CD4-positive, alpha-beta T cell (primary cell): Measurements from ENCODE around the gene CCDC28B. TPM values are rescaled to one million over a fixed set of nuclear protein-coding genes. Genes with fewer than 3 reads are reported as not detected.
A peak's percentile ranks its signal among the peaks of the same experiment; 100 is the strongest.

ENCODE experiments used
- ATAC-seq: fragments of 200-7000 bp; cut with Tn5 transposase; one replicate; pipeline ENCODE4 v1.10.0; 2022; ENCODE audit warnings: mild to moderate bottlenecking; ENCODE audit not compliant: poor library complexity
- CTCF ChIA-PET: fragments of 350-600 bp; sonication (Branson Sonifier 250); formaldehyde crosslinking; loops from one replicate; lab custom pipeline; 2021; ENCODE audit warnings: antibody characterized with exemption, inconsistent platforms; lab: Charles Lee
- POLR2A ChIA-PET: fragments of 350-600 bp; sonication (Branson Sonifier 250); formaldehyde crosslinking; loops from one replicate; lab custom pipeline; 2021; ENCODE audit warnings: antibody characterized with exemption, inconsistent platforms; lab: Charles Lee
- DNase-seq, 14 experiments: peaks; one replicate each; pipeline ENCODE4 v3.0.0-alpha.2; 2013 to 2020; ENCODE audit warnings: mixed read lengths in 2 of 14
- H3K27ac ChIP-seq, 2 donors: one replicate each; pipeline versions ENCODE4 v1.5.1 to v1.7.0; 2013; ENCODE audit warnings: low read length in 2 of 2, low read depth in 1 of 2, mild to moderate bottlenecking in 1 of 2
- H3K27me3 ChIP-seq, 2 experiments: 1 replicate in 1 of 2; 2 replicates in 1 of 2; pipeline versions ENCODE4 v1.6.1 to v1.7.0; 2013; ENCODE audit warnings: low read length in 2 of 2, control low read depth in 1 of 2, mild to moderate bottlenecking in 1 of 2, moderate library complexity in 1 of 2; ENCODE audit not compliant: insufficient read depth in 2 of 2, control insufficient read depth in 1 of 2
- H3K36me3 ChIP-seq: one replicate; pipeline ENCODE4 v1.6.1; 2013; ENCODE audit warnings: low read length, control low read depth; ENCODE audit not compliant: insufficient read depth
- H3K4me1 ChIP-seq: one replicate; pipeline ENCODE4 v1.6.1; 2013; ENCODE audit warnings: low read length, control low read depth; ENCODE audit not compliant: insufficient read depth
- H3K4me3 ChIP-seq: one replicate; pipeline ENCODE4 v1.5.1; 2013; ENCODE audit warnings: mild to moderate bottlenecking, low read length, moderate library complexity
- H3K9me3 ChIP-seq, 2 experiments: 1 replicate in 1 of 2; 2 replicates in 1 of 2; pipeline versions ENCODE4 v1.6.1 to v1.7.0; 2013; ENCODE audit warnings: low read length in 2 of 2, mild to moderate bottlenecking in 2 of 2, control low read depth in 1 of 2, moderate library complexity in 1 of 2; ENCODE audit not compliant: control insufficient read depth in 1 of 2, insufficient read depth in 1 of 2
- H3K27ac Mint-ChIP-seq: one replicate; pipeline ENCODE4 v1.8.0; 2020; ENCODE audit warnings: mixed read lengths
- H3K27me3 Mint-ChIP-seq: one replicate; pipeline ENCODE4 v1.8.0; 2021; ENCODE audit warnings: mixed read lengths
- H3K36me3 Mint-ChIP-seq: one replicate; pipeline ENCODE4 v1.8.0; 2021; ENCODE audit warnings: low read depth, mixed read lengths
- H3K4me1 Mint-ChIP-seq: one replicate; pipeline ENCODE4 v1.8.0; 2021; ENCODE audit warnings: low read depth, mixed read lengths
- H3K4me3 Mint-ChIP-seq: one replicate; pipeline ENCODE4 v1.8.0; 2020; ENCODE audit warnings: mild to moderate bottlenecking, mixed read lengths
- H3K9me3 Mint-ChIP-seq: one replicate; pipeline ENCODE4 v1.8.0; 2020; ENCODE audit warnings: mixed read lengths
- CTCF ChIP-seq: fragments of 200-600 bp; IDR thresholded peaks from one replicate; pipeline ENCODE4 v1.8.0; 2022; ENCODE audit warnings: antibody characterized with exemption, mild to moderate bottlenecking
- intact Hi-C, 2 experiments: fragments of 100-400 bp; cut with DNase I in 1 of 2; cut with micrococcal nuclease in 1 of 2; formaldehyde crosslinking; loops; one replicate each; pipeline versions ENCODE4 v1.15.1 to v1.9.0; 2023 to 2025; cut with DNase I, micrococcal nuclease
- total RNA-seq, 174 experiments: library from RNA in 2 of 174; stranded (reverse) in 2 of 174; gene quantifications; one replicate each; pipeline ENCODE4 v1.2.3 and lab custom pipeline; 2021 to 2026

The CCDC28B gene
- total RNA-seq, 2 experiments from 2014 or later: 4.0 to 5.7 TPM

DNA sequence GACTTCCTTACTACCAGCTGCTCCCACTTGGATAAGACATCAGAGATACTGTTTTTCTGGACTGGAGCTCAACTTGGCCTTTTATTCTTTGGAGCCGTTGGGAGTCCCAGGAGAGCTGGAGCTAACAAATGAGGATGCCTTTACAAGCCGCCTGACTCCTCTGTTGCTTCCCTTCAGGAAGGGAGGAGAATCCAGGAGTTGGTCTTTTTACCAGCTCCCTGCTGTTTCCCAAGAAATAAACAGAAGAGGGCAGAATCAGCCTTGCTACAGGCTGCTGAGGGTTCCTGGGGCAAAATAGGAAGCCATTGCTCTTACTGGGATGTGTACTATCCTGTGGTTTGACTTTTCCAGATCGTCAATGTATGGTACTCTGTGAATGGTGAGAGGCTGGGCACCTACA is 23.3 kb downstream of the CCDC28B start:
- no peak for TF ChIP-seq CTCF
- peaks cover 71% of the 10 kb centered on the region for H3K36me3 Mint-ChIP-seq
- Histone ChIP-seq H3K27me3 (no peaks in the 10 kb centered on the region), H3K27ac (no peak overlapping the region), H3K4me1 (peaks cover 34% of the 10 kb centered on the region), H3K9me3 (no peaks in the 10 kb centered on the region), H3K36me3 (peaks cover 44% of the 10 kb centered on the region), H3K4me3 (no peak overlapping the region)
- no peak for ATAC-seq
- CTCF ChIA-PET: interaction anchor here (0.6 to 1.6 kb wide), 7 partner anchors 16 to 112 kb away, joined by 3 to 5 read pairs (median 4); partner anchors contain the start of gene MARCKSL1
- H3K27me3 Mint-ChIP-seq: no peaks in the 10 kb centered on the region
- H3K27ac Mint-ChIP-seq: peak overlapping the region; percentile 99
- peak overlapping the region; percentile 99 for H3K4me3 Mint-ChIP-seq
- no peaks in the 10 kb centered on the region for H3K9me3 Mint-ChIP-seq
- intact Hi-C loops: loop anchor here (2.0 to 10.0 kb wide), 2 partner anchors 27 to 51 kb away; partner anchors contain the start of gene LCK (in 1 of the 2)
- no peak for DNase-seq
- POLR2A ChIA-PET: interaction anchor here (1.6 to 2.8 kb wide), 2 partner anchors 27 to 171 kb away, joined by 9 read pairs; partner anchors contain the start of genes BSDC1 and LCK
- H3K4me1 Mint-ChIP-seq: peaks cover 46% of the 10 kb centered on the region

DNA sequence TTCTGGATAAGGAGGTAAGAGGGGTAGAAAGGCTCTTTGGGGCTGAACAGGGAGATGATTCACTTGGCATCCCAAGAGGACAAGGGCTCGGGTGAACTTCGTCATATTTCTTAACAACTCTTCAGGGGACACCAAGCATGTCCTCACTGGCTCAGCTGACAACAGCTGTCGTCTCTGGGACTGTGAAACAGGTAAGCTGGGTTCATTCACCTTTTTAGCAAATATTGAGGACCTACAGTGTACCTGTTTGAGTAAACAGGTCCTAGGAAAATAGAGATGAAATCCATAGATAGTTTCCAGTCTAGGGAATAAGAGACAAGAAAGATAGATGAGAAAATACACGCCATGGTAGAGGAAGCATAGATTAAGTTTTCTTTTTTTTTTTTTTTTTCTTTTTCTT is 23.9 kb downstream of the CCDC28B start:
- Histone ChIP-seq H3K4me1 (peaks cover 34% of the 10 kb centered on the region), H3K4me3 (no peak overlapping the region), H3K9me3 (no peaks in the 10 kb centered on the region), H3K27me3 (no peaks in the 10 kb centered on the region), H3K27ac (no peak overlapping the region), H3K36me3 (peaks cover 49% of the 10 kb centered on the region)
- peaks cover 46% of the 10 kb centered on the region for H3K4me1 Mint-ChIP-seq
- POLR2A ChIA-PET: no interaction called here
- no peak for ATAC-seq
- no peaks in the 10 kb centered on the region for H3K27me3 Mint-ChIP-seq
- no peaks in the 10 kb centered on the region for H3K9me3 Mint-ChIP-seq
- CTCF ChIA-PET: interaction anchor here (1.1 to 1.6 kb wide), 4 partner anchors 9 to 112 kb away, joined by 3 to 5 read pairs (median 4); partner anchors contain the start of gene MARCKSL1
- peak overlapping the region; percentile 99 for H3K27ac Mint-ChIP-seq
- H3K36me3 Mint-ChIP-seq: peaks cover 74% of the 10 kb centered on the region
- peak overlapping the region; percentile 99 for H3K4me3 Mint-ChIP-seq
- TF ChIP-seq CTCF: no peak
- DNase-seq: no peak
- intact Hi-C loops: loop anchor here in 1 of 2 experiments (10.0 kb wide), 1 partner anchor 51 kb away; no protein-coding TSS in a partner anchor

- POLR2A ChIA-PET: interaction anchor here (1.0 kb wide), 1 partner anchor 21 kb away, joined by 6 read pairs; no protein-coding TSS in a partner anchor
- H3K27ac Mint-ChIP-seq: no peak overlapping the region
- Histone ChIP-seq H3K27me3 (no peaks in the 10 kb centered on the region), H3K27ac (no peak overlapping the region), H3K36me3 (peaks cover 71% of the 10 kb centered on the region), H3K4me1 (peaks cover 10% of the 10 kb centered on the region), H3K9me3 (no peaks in the 10 kb centered on the region), H3K4me3 (no peak overlapping the region)
- intact Hi-C loops: loop anchor here in 1 of 2 experiments (10.0 kb wide), 1 partner anchor 46 kb away; no protein-coding TSS in a partner anchor
- no peaks in the 10 kb centered on the region for H3K9me3 Mint-ChIP-seq
- no peaks in the 10 kb centered on the region for H3K27me3 Mint-ChIP-seq
- H3K4me3 Mint-ChIP-seq: no peak overlapping the region
- no peak for TF ChIP-seq CTCF
- no peak for DNase-seq
- ATAC-seq: no peak
- CTCF ChIA-PET: interaction anchor here (0.9 to 2.5 kb wide), 3 partner anchors 12 to 61 kb away, joined by 3 to 8 read pairs (median 7); no protein-coding TSS in a partner anchor
- H3K4me1 Mint-ChIP-seq: peaks cover 19% of the 10 kb centered on the region
- peaks cover 57% of the 10 kb centered on the region for H3K36me3 Mint-ChIP-seq
Observed at GRCh38 chr1:32228771-32229170, 28.4 kb downstream of the CCDC28B start.
